SK-N-SH (cell line): Measurements from ENCODE around the gene DHX35. TPM values are rescaled to one million over a fixed set of nuclear protein-coding genes. Genes with fewer than 3 reads are reported as not detected.

Source experiments
- CTCF ChIA-PET: fragments of 300-600, 350-600 bp; formaldehyde crosslinking; extraction: SDS; loops from one replicate; lab custom pipeline; 2021; lab: Yijun Ruan, JAX
- POLR2A ChIA-PET: fragments of 350-600 bp; sonication (Branson Sonifier 250); formaldehyde crosslinking; extraction: SDS; loops from one replicate; lab custom pipeline; 2020; ENCODE audit warnings: antibody characterized with exemption, inconsistent platforms; lab: Yijun Ruan, JAX
- DNase-seq: peaks from one replicate; pipeline ENCODE4 v3.0.0; 2012
- H2AFZ ChIP-seq: fragments of 200-600 bp; sonication (generic); 2 replicates; pipeline ENCODE4 v1.8.1; 2016; ENCODE audit warnings: antibody characterized with exemption, mild to moderate bottlenecking, low read depth
- H3F3A ChIP-seq: fragments of 200-600 bp; sonication (generic); replicated peaks from 2 replicates; pipeline ENCODE3; 2016; ENCODE audit warnings: antibody characterized with exemption, mild to moderate bottlenecking; ENCODE audit not compliant: insufficient read depth
- H3K27ac ChIP-seq, 2 experiments: fragments of 200-500 bp in 1 of 2; fragments of 200-600 bp in 1 of 2; sonication (Bioruptor generic) in 1 of 2; sonication (generic), shearing (Covaris generic) in 1 of 2; 2 replicates each; pipeline versions ENCODE4 v1.5.1 to v1.6.1; 2014 to 2016; ENCODE audit warnings: low read depth in 2 of 2, inconsistent platforms in 1 of 2, low read length in 1 of 2, mild to moderate bottlenecking in 1 of 2, mixed read lengths in 1 of 2
- H3K27me3 ChIP-seq: fragments of 200-600 bp; sonication (generic), shearing (Covaris generic); 2 replicates; pipeline ENCODE4 v1.6.1; 2016; ENCODE audit warnings: mixed run types; ENCODE audit not compliant: insufficient read depth
- H3K36me3 ChIP-seq, 2 experiments: fragments of 200-500 bp in 1 of 2; fragments of 200-600 bp in 1 of 2; sonication (Bioruptor generic) in 1 of 2; sonication (generic) in 1 of 2; replicated peaks in 1 of 2; 2 replicates each; pipeline versions ENCODE3 to v1.5.1; 2014 to 2016; ENCODE audit warnings: low read length in 1 of 2, mild to moderate bottlenecking in 1 of 2; ENCODE audit not compliant: insufficient read depth in 2 of 2, control insufficient read depth in 1 of 2
- H3K4me1 ChIP-seq, 2 experiments: fragments of 200-500 bp in 1 of 2; fragments of 200-600 bp in 1 of 2; sonication (Bioruptor generic) in 1 of 2; sonication (generic), shearing (Covaris generic) in 1 of 2; 2 replicates each; pipeline versions ENCODE4 v1.5.1 to v1.6.1; 2014 to 2016; ENCODE audit warnings: low read depth in 1 of 2, low read length in 1 of 2, mixed run types in 1 of 2; ENCODE audit not compliant: insufficient read depth in 2 of 2, control insufficient read depth in 1 of 2
- H3K4me2 ChIP-seq: fragments of 200-600 bp; sonication (generic), shearing (Covaris generic); 2 replicates; pipeline ENCODE4 v1.6.1; 2017; ENCODE audit warnings: mixed run types
- H3K4me3 ChIP-seq, 2 experiments: fragments of 200-500 bp in 1 of 2; fragments of 200-600 bp in 1 of 2; sonication (Bioruptor generic) in 1 of 2; sonication (generic), shearing (Covaris generic) in 1 of 2; 2 replicates each; pipeline versions ENCODE4 v1.5.1 to v1.8.1; 2014 to 2016; ENCODE audit warnings: low read depth in 2 of 2, inconsistent platforms in 1 of 2, low read length in 1 of 2, mild to moderate bottlenecking in 1 of 2, mixed read lengths in 1 of 2, moderate library complexity in 1 of 2
- H3K79me2 ChIP-seq: fragments of 200-600 bp; sonication (generic); 2 replicates; pipeline ENCODE4 v1.8.1; 2017; ENCODE audit warnings: mild to moderate bottlenecking; ENCODE audit not compliant: insufficient read depth
- H3K9ac ChIP-seq: fragments of 200-600 bp; sonication (generic); 2 replicates; pipeline ENCODE4 v1.6.1; 2017; ENCODE audit warnings: mixed run types
- H3K9me2 ChIP-seq: fragments of 200-600 bp; sonication (generic); 2 replicates; pipeline ENCODE4 v1.6.1; 2017; ENCODE audit warnings: mixed run types
- H3K9me3 ChIP-seq: fragments of 200-600 bp; sonication (generic); 2 replicates; pipeline ENCODE4 v1.6.1; 2017; ENCODE audit warnings: mixed run types, mild to moderate bottlenecking, moderate library complexity
- H4K20me1 ChIP-seq: fragments of 200-600 bp; sonication (generic); 2 replicates; pipeline ENCODE4 v1.6.1; 2017; ENCODE audit warnings: mild to moderate bottlenecking, mixed run types; ENCODE audit not compliant: insufficient read depth
- ELF1 ChIP-seq: IDR thresholded peaks from 2 replicates; pipeline ENCODE4 v1.4.0; 2012
- EP300 ChIP-seq, 2 experiments: IDR thresholded peaks; 2 replicates each; pipeline versions ENCODE4 v1.4.0 to v1.6.1; 2012; ENCODE audit warnings: borderline replicate concordance in 1 of 2, low read depth in 1 of 2, low read length in 1 of 2
- EZH2phosphoT487 ChIP-seq: fragments of 200-600 bp; sonication (generic); IDR thresholded peaks from 2 replicates; pipeline ENCODE4 v1.6.1; 2017; ENCODE audit warnings: low read depth, mixed run types, mild to moderate bottlenecking, antibody characterized with exemption, moderate library complexity, borderline replicate concordance
- FOSL2 ChIP-seq: IDR thresholded peaks from 2 replicates; pipeline ENCODE4 v1.4.0; 2012; ENCODE audit warnings: low read depth, mild to moderate bottlenecking, moderate library complexity, borderline replicate concordance
- FOXJ3 ChIP-seq: sonication (generic); formaldehyde crosslinking; IDR thresholded peaks from 2 replicates; pipeline ENCODE4 v1.5.1; 2020; ENCODE audit warnings: mild to moderate bottlenecking, missing genetic modification reagents
- GABPA ChIP-seq: IDR thresholded peaks from 2 replicates; pipeline ENCODE4 v1.4.0; 2012; ENCODE audit warnings: low read depth, mild to moderate bottlenecking
- MEF2A ChIP-seq: IDR thresholded peaks from 2 replicates; pipeline ENCODE4 v1.4.0; 2012; ENCODE audit warnings: low read depth, borderline replicate concordance
- NFIC ChIP-seq: IDR thresholded peaks from 2 replicates; pipeline ENCODE4 v1.4.0; 2012; ENCODE audit warnings: borderline replicate concordance
- RFX5 ChIP-seq: IDR thresholded peaks from 2 replicates; pipeline ENCODE4 v1.6.1; 2012; ENCODE audit warnings: mild to moderate bottlenecking, improper control_type of control experiment, low read length
- YY1 ChIP-seq: IDR thresholded peaks from 2 replicates; pipeline ENCODE4 v1.4.0; 2012; ENCODE audit warnings: low read depth, mild to moderate bottlenecking
- WGBS: methylation state at CpG from one replicate; pipeline ENCODE4 v1.1.6; 2017; ENCODE audit warnings: low lambda C conversion rate; 5-methylcytosine and 5-hydroxymethylcytosine counted together
- polyA plus RNA-seq, 3 experiments: library from polyadenylated mRNA; depleted of rRNA; stranded (reverse); fragments of >200 nt; gene quantifications; 2 replicates each; pipeline ENCODE4 v1.2.3, GENCODE V29; 2012
- TF ChIP-seq, protein P1 (sequence below): fragments of 150-350 bp; IDR thresholded peaks from 2 replicates; pipeline ENCODE4 v1.6.1; 2017; ENCODE audit warnings: antibody characterized with exemption, low read length, low read depth, borderline replicate concordance
- TF ChIP-seq, protein P2 (sequence below): IDR thresholded peaks from 2 replicates; pipeline ENCODE4; 2012
- TF ChIP-seq, protein P3 (sequence below): IDR thresholded peaks from 2 replicates; pipeline ENCODE4 v1.6.1; 2012; ENCODE audit warnings: mild to moderate bottlenecking, low read depth, low read length, moderate library complexity
- TF ChIP-seq, protein P4 (sequence below): IDR thresholded peaks from 2 replicates; pipeline ENCODE4 v1.4.0; 2012; ENCODE audit warnings: low read depth

DHX35 gene
- polyA plus RNA-seq, 1 of the 3 experiments (the other 2 are of a cell fraction) = 17.1 TPM

DNA sequence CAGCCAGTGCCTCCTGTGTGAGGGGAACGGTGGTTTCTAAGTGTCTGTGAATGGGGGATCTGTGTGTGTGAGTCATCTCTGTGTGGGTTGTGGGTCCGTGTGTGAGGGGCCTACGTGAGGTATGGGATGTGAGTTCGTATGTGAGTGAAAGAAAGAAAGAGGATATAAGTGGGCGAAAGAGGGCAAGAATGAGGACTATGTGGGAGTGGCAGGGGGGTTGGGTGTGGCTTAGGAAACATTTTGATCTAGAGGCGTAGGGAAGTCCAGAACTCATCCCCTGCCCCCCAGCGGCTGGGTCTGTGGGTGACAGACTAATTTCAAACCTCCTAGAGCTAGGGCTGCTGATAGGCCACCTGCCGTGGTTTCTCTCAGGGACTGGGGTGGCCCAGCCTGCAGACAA is 35.5 kb downstream of the DHX35 start:
- TF ChIP-seq NFIC (no peak), YY1 (no peak)
- TF ChIP-seq, protein P1, sequence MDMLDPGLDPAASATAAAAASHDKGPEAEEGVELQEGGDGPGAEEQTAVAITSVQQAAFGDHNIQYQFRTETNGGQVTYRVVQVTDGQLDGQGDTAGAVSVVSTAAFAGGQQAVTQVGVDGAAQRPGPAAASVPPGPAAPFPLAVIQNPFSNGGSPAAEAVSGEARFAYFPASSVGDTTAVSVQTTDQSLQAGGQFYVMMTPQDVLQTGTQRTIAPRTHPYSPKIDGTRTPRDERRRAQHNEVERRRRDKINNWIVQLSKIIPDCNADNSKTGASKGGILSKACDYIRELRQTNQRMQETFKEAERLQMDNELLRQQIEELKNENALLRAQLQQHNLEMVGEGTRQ = no peak
- TF ChIP-seq, protein P2, sequence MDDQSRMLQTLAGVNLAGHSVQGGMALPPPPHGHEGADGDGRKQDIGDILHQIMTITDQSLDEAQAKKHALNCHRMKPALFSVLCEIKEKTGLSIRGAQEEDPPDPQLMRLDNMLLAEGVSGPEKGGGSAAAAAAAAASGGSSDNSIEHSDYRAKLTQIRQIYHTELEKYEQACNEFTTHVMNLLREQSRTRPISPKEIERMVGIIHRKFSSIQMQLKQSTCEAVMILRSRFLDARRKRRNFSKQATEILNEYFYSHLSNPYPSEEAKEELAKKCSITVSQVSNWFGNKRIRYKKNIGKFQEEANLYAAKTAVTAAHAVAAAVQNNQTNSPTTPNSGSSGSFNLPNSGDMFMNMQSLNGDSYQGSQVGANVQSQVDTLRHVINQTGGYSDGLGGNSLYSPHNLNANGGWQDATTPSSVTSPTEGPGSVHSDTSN = no peak
- TF ChIP-seq, protein P3, sequence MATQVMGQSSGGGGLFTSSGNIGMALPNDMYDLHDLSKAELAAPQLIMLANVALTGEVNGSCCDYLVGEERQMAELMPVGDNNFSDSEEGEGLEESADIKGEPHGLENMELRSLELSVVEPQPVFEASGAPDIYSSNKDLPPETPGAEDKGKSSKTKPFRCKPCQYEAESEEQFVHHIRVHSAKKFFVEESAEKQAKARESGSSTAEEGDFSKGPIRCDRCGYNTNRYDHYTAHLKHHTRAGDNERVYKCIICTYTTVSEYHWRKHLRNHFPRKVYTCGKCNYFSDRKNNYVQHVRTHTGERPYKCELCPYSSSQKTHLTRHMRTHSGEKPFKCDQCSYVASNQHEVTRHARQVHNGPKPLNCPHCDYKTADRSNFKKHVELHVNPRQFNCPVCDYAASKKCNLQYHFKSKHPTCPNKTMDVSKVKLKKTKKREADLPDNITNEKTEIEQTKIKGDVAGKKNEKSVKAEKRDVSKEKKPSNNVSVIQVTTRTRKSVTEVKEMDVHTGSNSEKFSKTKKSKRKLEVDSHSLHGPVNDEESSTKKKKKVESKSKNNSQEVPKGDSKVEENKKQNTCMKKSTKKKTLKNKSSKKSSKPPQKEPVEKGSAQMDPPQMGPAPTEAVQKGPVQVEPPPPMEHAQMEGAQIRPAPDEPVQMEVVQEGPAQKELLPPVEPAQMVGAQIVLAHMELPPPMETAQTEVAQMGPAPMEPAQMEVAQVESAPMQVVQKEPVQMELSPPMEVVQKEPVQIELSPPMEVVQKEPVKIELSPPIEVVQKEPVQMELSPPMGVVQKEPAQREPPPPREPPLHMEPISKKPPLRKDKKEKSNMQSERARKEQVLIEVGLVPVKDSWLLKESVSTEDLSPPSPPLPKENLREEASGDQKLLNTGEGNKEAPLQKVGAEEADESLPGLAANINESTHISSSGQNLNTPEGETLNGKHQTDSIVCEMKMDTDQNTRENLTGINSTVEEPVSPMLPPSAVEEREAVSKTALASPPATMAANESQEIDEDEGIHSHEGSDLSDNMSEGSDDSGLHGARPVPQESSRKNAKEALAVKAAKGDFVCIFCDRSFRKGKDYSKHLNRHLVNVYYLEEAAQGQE = no peak
- TF ChIP-seq, all 33 proteins: peak for 0
- Histone ChIP-seq H3K4me2 (no peak overlapping the region), H3K27ac (no peak overlapping the region), H3K79me2 (no peaks in the 10 kb centered on the region), H3F3A (no peaks in the 10 kb centered on the region), H3K9me2 (no peaks in the 10 kb centered on the region), H3K9ac (no peak overlapping the region), H3K4me3 (no peak overlapping the region), H3K4me1 (no peaks in the 10 kb centered on the region), H3K9me3 (no peaks in the 10 kb centered on the region), H3K36me3 (peaks cover 44 to 61% of the 10 kb centered on the region in 2 experiments), H3K27me3 (no peaks in the 10 kb centered on the region), H4K20me1 (no peaks in the 10 kb centered on the region), H2AFZ (no peak overlapping the region)
- DNase-seq = no peak
- POLR2A ChIA-PET = no interaction called here
- CTCF ChIA-PET = interaction anchor here (1.3 kb wide), 1 partner anchor 52 kb away, joined by 5 read pairs; no protein-coding TSS in a partner anchor
- 95% methylated on average over 7 of the region's 8 CpGs for WGBS

DNA sequence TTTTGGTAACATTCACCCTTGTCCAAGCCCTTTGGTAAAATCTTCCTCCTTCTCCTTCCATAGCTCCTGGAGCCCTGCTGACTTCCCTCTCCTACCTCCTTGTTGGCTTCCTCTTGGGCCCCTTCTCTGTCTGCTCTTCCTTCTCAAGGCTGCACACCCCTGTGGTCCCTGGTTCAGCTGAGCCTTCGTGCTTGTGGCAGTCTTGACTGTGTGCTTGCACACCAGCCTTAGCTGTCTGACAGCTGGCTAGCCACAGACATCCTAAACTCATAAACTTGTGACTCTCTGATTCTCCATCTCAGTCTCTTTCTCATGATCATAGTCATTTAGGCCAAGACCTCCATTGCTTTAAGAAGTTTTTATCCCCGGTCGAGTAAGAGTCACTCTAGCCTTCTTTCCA is 37.1 kb downstream of the DHX35 start:
- DNase-seq = no peak
- no peak overlapping the region for H3K4me3 ChIP-seq
- TF ChIP-seq MEF2A = no peak
- TF ChIP-seq ELF1 = no peak
- no peak for TF ChIP-seq YY1
- TF ChIP-seq EZH2phosphoT487 = no peak
- TF ChIP-seq GABPA = no peak
- TF ChIP-seq, protein P4, sequence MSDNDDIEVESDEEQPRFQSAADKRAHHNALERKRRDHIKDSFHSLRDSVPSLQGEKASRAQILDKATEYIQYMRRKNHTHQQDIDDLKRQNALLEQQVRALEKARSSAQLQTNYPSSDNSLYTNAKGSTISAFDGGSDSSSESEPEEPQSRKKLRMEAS = no peak
- no peak for TF ChIP-seq RFX5
- TF ChIP-seq FOSL2 = no peak
- no peak for TF ChIP-seq EP300 (IDR thresholded peaks at IDR 0.05; ENCODE audit: borderline replicate concordance in 1 of 2, low read depth in 1 of 2, low read length in 1 of 2)
- no peak for TF ChIP-seq FOXJ3 (CRISPR knock-in tag)
- TF ChIP-seq, all 33 proteins: peak for 0
- WGBS = 100% methylated on average over 3 of the region's 3 CpGs
- no peaks in the 10 kb centered on the region for H3K27me3 ChIP-seq
- no peaks in the 10 kb centered on the region for H3K9me2 ChIP-seq
- H3K9ac ChIP-seq = no peak overlapping the region
- no peak overlapping the region for H3K4me2 ChIP-seq
- H3K27ac ChIP-seq = no peak overlapping the region
- H3K9me3 ChIP-seq = no peaks in the 10 kb centered on the region
- no peaks in the 10 kb centered on the region for H4K20me1 ChIP-seq
- H3K79me2 ChIP-seq = no peaks in the 10 kb centered on the region
- no peaks in the 10 kb centered on the region for H3F3A ChIP-seq
- no peak overlapping the region for H2AFZ ChIP-seq
- POLR2A ChIA-PET = no interaction called here
- CTCF ChIA-PET = interaction anchor here (1.6 to 2.1 kb wide), 2 partner anchors 9 to 73 kb away, joined by 3 to 5 read pairs; partner anchors contain the start of gene FAM83D
- peaks cover 39 to 73% of the 10 kb centered on the region in 2 experiments for H3K36me3 ChIP-seq
- H3K4me1 ChIP-seq = no peaks in the 10 kb centered on the region
